ENCODE results near the gene UBL5. TPM values are rescaled to one million over a fixed set of nuclear protein-coding genes. Genes with fewer than 3 reads are reported as not detected.

The UBL5 gene
- polyA plus RNA-seq, 1 of the 3 experiments (the other 2 are of a cell fraction), result 2,602 TPM

- ChIA-PET CTCF (no interaction called here), POLR2A (no interaction called here)
- H3K4me1 ChIP-seq (ENCODE audit: control insufficient read depth in 1 of 2, insufficient read depth in 2 of 2, low read depth in 1 of 2, low read length in 1 of 2), result no peaks in the 10 kb centered on the region
- H3K36me3 ChIP-seq (replicated peaks in 1 of 2; ENCODE audit: control insufficient read depth in 1 of 2, insufficient read depth in 2 of 2, low read length in 1 of 2), result no peaks in the 10 kb centered on the region
- H3K27me3 ChIP-seq (ENCODE audit: insufficient read depth), result no peaks in the 10 kb centered on the region
- no peak for TF ChIP-seq POLR2AphosphoS5 (IDR thresholded peaks at IDR 0.05; ENCODE audit: low read depth, low read length)
- TF ChIP-seq ZBTB33 (IDR thresholded peaks at IDR 0.05; ENCODE audit: borderline replicate concordance, low read depth), result no peak
- H2AFZ ChIP-seq (ENCODE audit: low read depth), result no peak overlapping the region
- H3K4me2 ChIP-seq, result no peak overlapping the region
- no peaks in the 10 kb centered on the region for H3F3A ChIP-seq (replicated peaks; ENCODE audit: insufficient read depth)
- no peaks in the 10 kb centered on the region for H4K20me1 ChIP-seq (ENCODE audit: insufficient read depth)
- H3K4me3 ChIP-seq (ENCODE audit: low read depth in 2 of 2, low read length in 1 of 2), result no peak overlapping the region
- 90% methylated on average over 10 of the region's 13 CpGs for WGBS (ENCODE audit: low lambda C conversion rate)
- DNase-seq, result no peak
- no peaks in the 10 kb centered on the region for H3K9me2 ChIP-seq
- H3K9me3 ChIP-seq, result no peaks in the 10 kb centered on the region
- no peaks in the 10 kb centered on the region for H3K79me2 ChIP-seq (ENCODE audit: insufficient read depth)
- no peak overlapping the region for H3K9ac ChIP-seq
- no peak overlapping the region for H3K27ac ChIP-seq (ENCODE audit: low read depth in 2 of 2, low read length in 1 of 2)
Observed at GRCh38 chr19:9857076-9857721, 29.5 kb downstream of the UBL5 start.

GRCh38 chr19:9857920-9858746, 30.4 kb downstream of the UBL5 start:
- TF ChIP-seq USF2 (IDR thresholded peaks at IDR 0.05; ENCODE audit: borderline replicate concordance, low read depth, low read length) (no peak), RXRA (IDR thresholded peaks at IDR 0.05; ENCODE audit: borderline replicate concordance, low read depth) (no peak), RFX5 (IDR thresholded peaks at IDR 0.05; ENCODE audit: low read length) (no peak), IRF3 (IDR thresholded peaks at IDR 0.05; ENCODE audit: low read depth, low read length) (no peak), NFIC (IDR thresholded peaks at IDR 0.05; ENCODE audit: borderline replicate concordance) (no peak), RAD21 (IDR thresholded peaks at IDR 0.05; ENCODE audit: low read length) (no peak), MAX (IDR thresholded peaks at IDR 0.05; ENCODE audit: low read depth) (no peak), FOXJ3 (CRISPR knock-in tag; IDR thresholded peaks at IDR 0.05) (no peak), ELF1 (IDR thresholded peaks at IDR 0.05) (no peak), RCOR1 (IDR thresholded peaks at IDR 0.05; ENCODE audit: low read length) (no peak), USF1 (IDR thresholded peaks at IDR 0.05; ENCODE audit: borderline replicate concordance, low read depth) (no peak), FOSL2 (IDR thresholded peaks at IDR 0.05; ENCODE audit: borderline replicate concordance, low read depth) (no peak), CTCF (IDR thresholded peaks at IDR 0.05) (no peak), MXI1 (IDR thresholded peaks at IDR 0.05; ENCODE audit: low read depth, low read length) (no peak)
- Histone ChIP-seq H3K4me1 (ENCODE audit: control insufficient read depth in 1 of 2, insufficient read depth in 2 of 2, low read depth in 1 of 2, low read length in 1 of 2) (no peaks in the 10 kb centered on the region), H3K9me2 (no peaks in the 10 kb centered on the region), H3K27me3 (ENCODE audit: insufficient read depth) (no peaks in the 10 kb centered on the region), H3K79me2 (ENCODE audit: insufficient read depth) (no peaks in the 10 kb centered on the region), H3K4me2 (no peak overlapping the region), H3K9ac (no peak overlapping the region), H3K36me3 (replicated peaks in 1 of 2; ENCODE audit: control insufficient read depth in 1 of 2, insufficient read depth in 2 of 2, low read length in 1 of 2) (no peaks in the 10 kb centered on the region), H3K9me3 (no peaks in the 10 kb centered on the region), H3K27ac (ENCODE audit: low read depth in 2 of 2, low read length in 1 of 2) (no peak overlapping the region), H4K20me1 (ENCODE audit: insufficient read depth) (no peaks in the 10 kb centered on the region), H2AFZ (ENCODE audit: low read depth) (no peak overlapping the region), H3F3A (replicated peaks; ENCODE audit: insufficient read depth) (no peaks in the 10 kb centered on the region), H3K4me3 (ENCODE audit: low read depth in 2 of 2, low read length in 1 of 2) (no peak overlapping the region)
- DNase-seq, result no peak
- CTCF ChIA-PET, result interaction anchor here (0.9 to 2.1 kb wide), 5 partner anchors 9 to 22 kb away, joined by 3 to 6 read pairs (median 4); no protein-coding TSS in a partner anchor
- POLR2A ChIA-PET, result interaction anchor here (0.6 kb wide), 1 partner anchor 14 kb away, joined by 3 read pairs; no protein-coding TSS in a partner anchor
- 92% methylated on average over 10 of the region's 10 CpGs for WGBS (ENCODE audit: low lambda C conversion rate)
